NCI-H748 treated with DMSO at 0.1 percent for 48 hours (cell line): ENCODE data around the gene FEV.
"Not testable (repeated sequence)": the region's sequence is repeated elsewhere in the genome, so short reads cannot be mapped to it uniquely, and the experiment has no call there.

ENCODE experiments used
- DNase-seq: peaks from one replicate; lab custom pipeline; 2025; lab: John Stamatoyannopoulos, UW

FEV gene

GRCh38 chr2:218944759-218945404 lies 40.1 kb downstream of the FEV start:
- no peak for DNase-seq

- not testable (repeated sequence) for DNase-seq
Observed at GRCh38 chr2:218931751-218932150, 53.2 kb downstream of the FEV start.
